HepG2 (cell line): ENCODE results near the gene CTNNBL1. TPM values are rescaled to one million over a fixed set of nuclear protein-coding genes. Genes with fewer than 3 reads are reported as not detected.

Experiments used
- ATAC-seq: fragments of 200-7000 bp; cut with Tn5 transposase; 3 replicates; pipeline ENCODE4 v1.9.1; 2020; ENCODE audit warnings: mild to moderate bottlenecking, moderate library complexity
- BruUV-seq: library from RNA; stranded (reverse); fragments of 400-500 nt; replicated peaks from 2 replicates; lab custom pipeline; 2021; lab: Mats Ljungman, UMichigan
- CTCF ChIA-PET: fragments of 300-600 bp; formaldehyde crosslinking; extraction: SDS; loops from one replicate; lab custom pipeline; 2021; ENCODE audit warnings: low total read pairs, inconsistent platforms, low intra/inter-chr PET ratio; lab: Yijun Ruan, JAX
- POLR2A ChIA-PET: fragments of 350-600 bp; sonication (Branson Sonifier 250); formaldehyde crosslinking; loops from one replicate; lab custom pipeline; 2020; ENCODE audit warnings: antibody characterized with exemption, inconsistent platforms; lab: Yijun Ruan, JAX
- DNase-seq: peaks from one replicate; pipeline ENCODE4 v3.0.0-alpha.2; 2015; ENCODE audit warnings: low spot score
- FAIRE-seq: peaks from 3 replicates; lab custom pipeline; 2011; peaks lifted over from hg19 to GRCh38; lab: Jason Lieb, UNC
- H2AFZ ChIP-seq: one replicate; pipeline ENCODE4 v1.6.1; 2011; ENCODE audit warnings: low read length, inconsistent platforms
- H3K27ac ChIP-seq: fragments of 300-600 bp; 3 replicates; pipeline ENCODE4 v1.8.0; 2011; ENCODE audit warnings: mixed run types, mild to moderate bottlenecking, mixed read lengths, low read length, inconsistent platforms; ENCODE audit not compliant: insufficient read depth; ENCODE audit errors: extremely low read length
- H3K27me3 ChIP-seq, 2 experiments: fragments of 200-600 bp in 1 of 2; 2 replicates in 1 of 2; 3 replicates in 1 of 2; pipeline versions ENCODE4 v1.6.0 to v1.8.0; 2011; ENCODE audit warnings: low read length in 2 of 2, mild to moderate bottlenecking in 2 of 2, moderate library complexity in 2 of 2, inconsistent platforms in 1 of 2; ENCODE audit not compliant: insufficient read depth in 2 of 2, control insufficient read depth in 1 of 2
- H3K36me3 ChIP-seq, 2 experiments: fragments of 200-600 bp in 1 of 2; replicated peaks in 1 of 2; 2 replicates in 1 of 2; 3 replicates in 1 of 2; pipeline versions ENCODE4 v1.5.1 to v1.8.0; 2011; ENCODE audit warnings: low read length in 2 of 2, inconsistent platforms in 1 of 2; ENCODE audit not compliant: insufficient read depth in 2 of 2, control insufficient read depth in 1 of 2
- H3K4me1 ChIP-seq: 2 replicates; pipeline ENCODE4 v1.5.1; 2012; ENCODE audit warnings: low read length, inconsistent platforms; ENCODE audit not compliant: insufficient read depth
- H3K4me2 ChIP-seq: 2 replicates; pipeline ENCODE4 v1.6.0; 2011; ENCODE audit warnings: low read depth, low read length, inconsistent platforms
- H3K4me3 ChIP-seq, 3 experiments: fragments of 200-600 bp in 1 of 3; sonication (generic), shearing (Covaris generic) in 1 of 3; replicated peaks in 1 of 3; 2 replicates each; pipeline ENCODE4 v1.5.1; 2011 to 2016; ENCODE audit warnings: low read length in 3 of 3, inconsistent platforms in 2 of 3, low read depth in 2 of 3, mild to moderate bottlenecking in 2 of 3, control low read depth in 1 of 3, mixed read lengths in 1 of 3; ENCODE audit not compliant: insufficient read depth in 1 of 3
- H3K79me2 ChIP-seq: one replicate; pipeline ENCODE4 v1.6.1; 2011; ENCODE audit warnings: low read length, inconsistent platforms; ENCODE audit not compliant: insufficient read depth
- H3K9ac ChIP-seq: 2 replicates; pipeline ENCODE4 v1.6.0; 2011; ENCODE audit warnings: mild to moderate bottlenecking, low read depth, low read length, inconsistent platforms; ENCODE audit not compliant: insufficient read depth
- H3K9me3 ChIP-seq: 2 replicates; pipeline ENCODE4 v1.5.1; 2012; ENCODE audit warnings: mild to moderate bottlenecking, low read length
- H4K20me1 ChIP-seq: 2 replicates; pipeline ENCODE4 v1.6.0; 2011; ENCODE audit warnings: inconsistent platforms, mild to moderate bottlenecking, low read length, moderate library complexity; ENCODE audit not compliant: insufficient read depth
- ATF3 ChIP-seq: sonication (generic); formaldehyde crosslinking; IDR thresholded peaks from 2 replicates; pipeline ENCODE4 v1.4.0; 2020; ENCODE audit warnings: missing genetic modification reagents
- HNRNPH1 ChIP-seq: fragments of 200-400 bp; formaldehyde crosslinking; optimal IDR thresholded peaks from 2 replicates; pipeline ENCODE3; 2017; ENCODE audit warnings: mild to moderate bottlenecking, low read depth, low read length
- NCOR1 ChIP-seq: fragments of 200-600 bp; sonication (generic); IDR thresholded peaks from 2 replicates; pipeline ENCODE4 v1.7.0; 2017; ENCODE audit warnings: antibody characterized with exemption, low read length, borderline replicate concordance
- NFKB2 ChIP-seq: sonication (generic); formaldehyde crosslinking; IDR thresholded peaks from 2 replicates; pipeline ENCODE4 v1.4.0; 2020; ENCODE audit warnings: missing genetic modification reagents, borderline replicate concordance
- PLSCR1 ChIP-seq: sonication (generic); formaldehyde crosslinking; IDR thresholded peaks from 2 replicates; pipeline ENCODE4 v1.5.0; 2020; ENCODE audit warnings: missing genetic modification reagents, mild to moderate bottlenecking, borderline replicate concordance
- REXO4 ChIP-seq: sonication (generic); formaldehyde crosslinking; IDR thresholded peaks from 2 replicates; pipeline ENCODE4 v1.8.0; 2022; ENCODE audit warnings: missing genetic modification reagents, mild to moderate bottlenecking, borderline replicate concordance
- TAF15 ChIP-seq: fragments of 200-400 bp; formaldehyde crosslinking; IDR thresholded peaks from one replicate; pipeline ENCODE4 v1.6.1; 2018; ENCODE audit warnings: mild to moderate bottlenecking, low read depth, low read length; ENCODE audit not compliant: poor library complexity, severe bottlenecking
- TBL1XR1 ChIP-seq: fragments of 150-350 bp; IDR thresholded peaks from 2 replicates; pipeline ENCODE4 v1.6.1; 2014; ENCODE audit warnings: borderline replicate concordance, low read length; ENCODE audit not compliant: partially characterized antibody
- TBX3 ChIP-seq: fragments of 450-650 bp; IDR thresholded peaks from 2 replicates; pipeline ENCODE4 v1.6.1; 2017; ENCODE audit warnings: antibody characterized with exemption, mild to moderate bottlenecking, inconsistent platforms, borderline replicate concordance
- ZNF33B ChIP-seq: sonication (generic); formaldehyde crosslinking; IDR thresholded peaks from 2 replicates; pipeline ENCODE4 v1.5.1; 2020; ENCODE audit warnings: mild to moderate bottlenecking, missing genetic modification reagents
- ZNF768 ChIP-seq: sonication (generic); formaldehyde crosslinking; IDR thresholded peaks from 2 replicates; pipeline ENCODE4 v1.4.0; 2020; ENCODE audit warnings: missing genetic modification reagents
- ZNF772 ChIP-seq: sonication (generic); formaldehyde crosslinking; IDR thresholded peaks from 2 replicates; pipeline ENCODE4 v1.5.0; 2020; ENCODE audit warnings: mild to moderate bottlenecking, missing genetic modification reagents
- WGBS: methylation state at CpG from one replicate; pipeline ENCODE4 v1.1.6; 2017; ENCODE audit warnings: low lambda C conversion rate; 5-methylcytosine and 5-hydroxymethylcytosine counted together
- in situ Hi-C: cut with HindIII; loops from 2 replicates; pipeline ENCODE4 v1.10.0; 2017; ENCODE audit warnings: low pct_unique_long_range_greater_than_20kb; ENCODE audit not compliant: extremely low pct_ligation_motif_present
- intact Hi-C: fragments of 100-400 bp; cut with micrococcal nuclease; formaldehyde crosslinking; loops from one replicate; pipeline ENCODE4 v1.10.0; 2022; ENCODE audit not compliant: unreplicated experiment
- polyA plus RNA-seq, 8 experiments: library from polyadenylated mRNA; depleted of rRNA in 3 of 8; stranded (reverse) in 7 of 8; unstranded in 1 of 8; fragments of >200 nt; fragmentation: Illumina TruSeq in 4 of 8; extraction: Trizol in 4 of 8; gene quantifications; 2 replicates each; pipeline versions ENCODE4 v1.2.1 to v1.2.3, GENCODE V29; 2011 to 2016; ENCODE audit warnings: low read depth in 4 of 8, missing spikeins in 1 of 8, mixed read lengths in 1 of 8; ENCODE audit not compliant: insufficient read depth in 1 of 8
- total RNA-seq, 5 experiments: library from RNA; depleted of rRNA; stranded (reverse); fragments of >200 nt; fragmentation: Illumina TruSeq; extraction: Trizol; gene quantifications; 2 replicates each; pipeline ENCODE4 v1.2.3, GENCODE V29; 2016; ENCODE audit warnings: low read depth in 1 of 5
- TF ChIP-seq, protein P1 (sequence below): IDR thresholded peaks from 2 replicates; pipeline ENCODE4 v1.6.1; 2016
- TF ChIP-seq, protein P2 (sequence below): sonication (generic); formaldehyde crosslinking; IDR thresholded peaks from 2 replicates; pipeline ENCODE4 v1.8.1; 2023; ENCODE audit warnings: mild to moderate bottlenecking, missing genetic modification reagents

The CTNNBL1 gene
- total and polyA plus RNA-seq, 2 of the 13 experiments (the other 11 are each of a cell fraction or from before 2014, with no cell fraction given): 49.3 to 94.6 TPM

GRCh38 chr20:37919389-37920040 is 225.7 kb downstream of the CTNNBL1 start:
- DNase-seq (no peak), ATAC-seq (no peak), FAIRE-seq (no peak)
- in situ Hi-C loops (no loop called here), intact Hi-C loops (no loop called here)
- no peaks in the 10 kb centered on the region for H3K9me3 ChIP-seq
- H3K27me3 ChIP-seq: peaks cover 9 to 67% of the 10 kb centered on the region in 2 experiments
- no peaks in the 10 kb centered on the region for H3K79me2 ChIP-seq
- H2AFZ ChIP-seq: no peak overlapping the region
- no peak overlapping the region for H3K4me3 ChIP-seq
- peak; percentile 86 for TF ChIP-seq ZNF768
- TF ChIP-seq TBX3: no peak
- ChIA-PET POLR2A (no interaction called here), CTCF (no interaction called here)
- no peaks in the 10 kb centered on the region for H3K36me3 ChIP-seq
- H3K27ac ChIP-seq: no peak overlapping the region
- H3K4me2 ChIP-seq: no peak overlapping the region
- BruUV-seq: no TSS peak
- H3K9ac ChIP-seq: no peak overlapping the region
- H4K20me1 ChIP-seq: no peaks in the 10 kb centered on the region
- WGBS: 7% methylated on average over 5 of the region's 5 CpGs
- peaks cover 21% of the 10 kb centered on the region for H3K4me1 ChIP-seq

- Histone ChIP-seq H3K79me2 (no peaks in the 10 kb centered on the region), H3K9ac (no peak overlapping the region), H3K4me3 (no peak overlapping the region), H2AFZ (no peak overlapping the region), H3K27ac (no peak overlapping the region), H3K4me1 (peaks cover 14% of the 10 kb centered on the region), H3K36me3 (no peaks in the 10 kb centered on the region), H4K20me1 (no peaks in the 10 kb centered on the region), H3K27me3 (peaks cover 9 to 68% of the 10 kb centered on the region in 2 experiments), H3K4me2 (no peak overlapping the region), H3K9me3 (no peaks in the 10 kb centered on the region)
- DNase-seq (no peak), FAIRE-seq (no peak), ATAC-seq (no peak)
- BruUV-seq: no TSS peak
- intact Hi-C loops (no loop called here), in situ Hi-C loops (no loop called here)
- WGBS: 14% methylated on average over 6 of the region's 6 CpGs
- POLR2A ChIA-PET: no interaction called here
- CTCF ChIA-PET: no interaction called here
- TF ChIP-seq ZNF33B (no peak), PLSCR1 (no peak), ATF3 (CRISPR knock-in tag) (no peak), REXO4 (CRISPR knock-in tag) (no peak), HNRNPH1 (no peak), TAF15 (no peak), TBL1XR1 (no peak), NCOR1 (no peak), NFKB2 (CRISPR knock-in tag) (no peak), ZNF772 (CRISPR knock-in tag) (no peak)
- TF ChIP-seq, protein P1, sequence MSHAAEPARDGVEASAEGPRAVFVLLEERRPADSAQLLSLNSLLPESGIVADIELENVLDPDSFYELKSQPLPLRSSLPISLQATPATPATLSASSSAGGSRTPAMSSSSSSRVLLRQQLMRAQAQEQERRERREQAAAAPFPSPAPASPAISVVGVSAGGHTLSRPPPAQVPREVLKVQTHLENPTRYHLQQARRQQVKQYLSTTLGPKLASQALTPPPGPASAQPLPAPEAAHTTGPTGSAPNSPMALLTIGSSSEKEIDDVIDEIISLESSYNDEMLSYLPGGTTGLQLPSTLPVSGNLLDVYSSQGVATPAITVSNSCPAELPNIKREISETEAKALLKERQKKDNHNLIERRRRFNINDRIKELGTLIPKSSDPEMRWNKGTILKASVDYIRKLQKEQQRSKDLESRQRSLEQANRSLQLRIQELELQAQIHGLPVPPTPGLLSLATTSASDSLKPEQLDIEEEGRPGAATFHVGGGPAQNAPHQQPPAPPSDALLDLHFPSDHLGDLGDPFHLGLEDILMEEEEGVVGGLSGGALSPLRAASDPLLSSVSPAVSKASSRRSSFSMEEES (CRISPR knock-in tag): no peak
- TF ChIP-seq, protein P2, sequence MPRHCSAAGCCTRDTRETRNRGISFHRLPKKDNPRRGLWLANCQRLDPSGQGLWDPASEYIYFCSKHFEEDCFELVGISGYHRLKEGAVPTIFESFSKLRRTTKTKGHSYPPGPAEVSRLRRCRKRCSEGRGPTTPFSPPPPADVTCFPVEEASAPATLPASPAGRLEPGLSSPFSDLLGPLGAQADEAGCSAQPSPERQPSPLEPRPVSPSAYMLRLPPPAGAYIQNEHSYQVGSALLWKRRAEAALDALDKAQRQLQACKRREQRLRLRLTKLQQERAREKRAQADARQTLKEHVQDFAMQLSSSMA (CRISPR knock-in tag): no peak
Observed at GRCh38 chr20:37920270-37920669, 226.4 kb downstream of the CTNNBL1 start.
